CD4-positive, alpha-beta T cell treated with Interleukin-6 at 100 ng/mL for 8 hours (primary cell): Measurements from ENCODE around the gene GRID1.
"Not testable (repeated sequence)": the region's sequence is repeated elsewhere in the genome, so short reads cannot be mapped to it uniquely, and the experiment has no call there.

Experiments
- DNase-seq: peaks from one replicate; pipeline ENCODE4 v3.0.0-alpha.2; 2020; ENCODE audit warnings: mixed read lengths, low spot score

The GRID1 gene

GRCh38 chr10:86137561-86137960, 229.0 kb downstream of the GRID1 start:
- DNase-seq = no peak

- no peak for DNase-seq
Measured at GRCh38 chr10:86136934-86137333, 229.7 kb downstream of the GRID1 start.

- DNase-seq = no peak
Measured at GRCh38 chr10:86135191-86135590, 231.4 kb downstream of the GRID1 start.

GRCh38 chr10:86130737-86131475, 235.7 kb downstream of the GRID1 start:
- no peak for DNase-seq

- DNase-seq = no peak
Measured at GRCh38 chr10:86130041-86130440, 236.6 kb downstream of the GRID1 start.

- no peak for DNase-seq
Measured at GRCh38 chr10:86128360-86128759, 238.2 kb downstream of the GRID1 start.

GRCh38 chr10:86127274-86127819, 239.2 kb downstream of the GRID1 start:
- DNase-seq = no peak

- DNase-seq = no peak
Measured at GRCh38 chr10:86124734-86125133, 241.9 kb downstream of the GRID1 start.

- no peak for DNase-seq
Measured at GRCh38 chr10:86123715-86124114, 242.9 kb downstream of the GRID1 start.

- DNase-seq = no peak
Measured at GRCh38 chr10:86123304-86123703, 243.3 kb downstream of the GRID1 start.

GRCh38 chr10:86122646-86123045, 243.9 kb downstream of the GRID1 start:
- no peak for DNase-seq

GRCh38 chr10:86121200-86121599, 245.4 kb downstream of the GRID1 start:
- DNase-seq = no peak

- no peak for DNase-seq
Measured at GRCh38 chr10:86117051-86117450, 249.5 kb downstream of the GRID1 start.

- no peak for DNase-seq
Measured at GRCh38 chr10:86113983-86114382, 252.6 kb downstream of the GRID1 start.

GRCh38 chr10:86113501-86113900, 253.1 kb downstream of the GRID1 start:
- no peak for DNase-seq

- no peak for DNase-seq
Measured at GRCh38 chr10:86113044-86113443, 253.6 kb downstream of the GRID1 start.

GRCh38 chr10:86111902-86112545, 254.6 kb downstream of the GRID1 start:
- no peak for DNase-seq

- no peak for DNase-seq
Measured at GRCh38 chr10:86110156-86110786, 256.3 kb downstream of the GRID1 start.

GRCh38 chr10:86109421-86109820, 257.2 kb downstream of the GRID1 start:
- no peak for DNase-seq

- no peak for DNase-seq
Measured at GRCh38 chr10:86108696-86109095, 257.9 kb downstream of the GRID1 start.

- not testable (repeated sequence) for DNase-seq
Measured at GRCh38 chr10:86107611-86108310, 258.8 kb downstream of the GRID1 start.

GRCh38 chr10:86107131-86107530, 259.5 kb downstream of the GRID1 start:
- DNase-seq = no peak
